Lower leg skin (tissue), 3 donors: Measurements from ENCODE around the gene TRPM3.

Experiments
- POLR2A ChIP-seq, 2 donors: fragments of 450-650 bp; IDR thresholded peaks; one replicate each; pipeline ENCODE4 v1.6.1; 2016 to 2017; ENCODE audit warnings: antibody characterized with exemption in 2 of 2, mild to moderate bottlenecking in 1 of 2, moderate library complexity in 1 of 2
- TF ChIP-seq, protein P1 (sequence below), 3 donors: fragments of 450-650 bp; IDR thresholded peaks; one replicate each; pipeline ENCODE4 v1.5.1; 2016; ENCODE audit warnings: antibody characterized with exemption in 3 of 3, mild to moderate bottlenecking in 3 of 3, moderate library complexity in 2 of 3

DNA sequence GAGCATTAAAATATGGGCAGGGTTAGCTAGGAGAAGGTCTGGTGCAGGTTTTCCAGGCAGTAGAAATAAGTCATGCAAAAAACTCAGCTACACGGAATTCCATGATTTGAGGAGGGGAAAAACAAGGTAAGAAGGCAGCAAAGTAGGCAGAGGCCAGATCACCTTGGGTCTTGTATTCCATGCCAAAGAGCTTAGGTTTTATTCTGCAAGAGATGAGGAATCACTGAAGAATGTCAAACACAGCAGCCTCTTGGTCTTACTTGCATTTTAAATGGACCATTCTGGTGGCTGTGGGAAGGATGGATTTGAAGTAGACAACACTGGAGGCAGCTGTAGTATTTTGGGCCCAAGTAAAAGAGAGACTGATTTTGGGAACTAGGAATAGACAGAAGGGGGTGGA, 8.6 kb downstream of the TRPM3 start:
- TF ChIP-seq, protein P1, sequence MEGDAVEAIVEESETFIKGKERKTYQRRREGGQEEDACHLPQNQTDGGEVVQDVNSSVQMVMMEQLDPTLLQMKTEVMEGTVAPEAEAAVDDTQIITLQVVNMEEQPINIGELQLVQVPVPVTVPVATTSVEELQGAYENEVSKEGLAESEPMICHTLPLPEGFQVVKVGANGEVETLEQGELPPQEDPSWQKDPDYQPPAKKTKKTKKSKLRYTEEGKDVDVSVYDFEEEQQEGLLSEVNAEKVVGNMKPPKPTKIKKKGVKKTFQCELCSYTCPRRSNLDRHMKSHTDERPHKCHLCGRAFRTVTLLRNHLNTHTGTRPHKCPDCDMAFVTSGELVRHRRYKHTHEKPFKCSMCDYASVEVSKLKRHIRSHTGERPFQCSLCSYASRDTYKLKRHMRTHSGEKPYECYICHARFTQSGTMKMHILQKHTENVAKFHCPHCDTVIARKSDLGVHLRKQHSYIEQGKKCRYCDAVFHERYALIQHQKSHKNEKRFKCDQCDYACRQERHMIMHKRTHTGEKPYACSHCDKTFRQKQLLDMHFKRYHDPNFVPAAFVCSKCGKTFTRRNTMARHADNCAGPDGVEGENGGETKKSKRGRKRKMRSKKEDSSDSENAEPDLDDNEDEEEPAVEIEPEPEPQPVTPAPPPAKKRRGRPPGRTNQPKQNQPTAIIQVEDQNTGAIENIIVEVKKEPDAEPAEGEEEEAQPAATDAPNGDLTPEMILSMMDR (IDR thresholded peaks at IDR 0.05): no peak
- no peak for TF ChIP-seq POLR2A (IDR thresholded peaks at IDR 0.05)
